ENCODE results near the gene ICA1L.
"Not testable (repeated sequence)": the region's sequence is repeated elsewhere in the genome, so short reads cannot be mapped to it uniquely, and the experiment has no call there.

The ICA1L gene

DNA sequence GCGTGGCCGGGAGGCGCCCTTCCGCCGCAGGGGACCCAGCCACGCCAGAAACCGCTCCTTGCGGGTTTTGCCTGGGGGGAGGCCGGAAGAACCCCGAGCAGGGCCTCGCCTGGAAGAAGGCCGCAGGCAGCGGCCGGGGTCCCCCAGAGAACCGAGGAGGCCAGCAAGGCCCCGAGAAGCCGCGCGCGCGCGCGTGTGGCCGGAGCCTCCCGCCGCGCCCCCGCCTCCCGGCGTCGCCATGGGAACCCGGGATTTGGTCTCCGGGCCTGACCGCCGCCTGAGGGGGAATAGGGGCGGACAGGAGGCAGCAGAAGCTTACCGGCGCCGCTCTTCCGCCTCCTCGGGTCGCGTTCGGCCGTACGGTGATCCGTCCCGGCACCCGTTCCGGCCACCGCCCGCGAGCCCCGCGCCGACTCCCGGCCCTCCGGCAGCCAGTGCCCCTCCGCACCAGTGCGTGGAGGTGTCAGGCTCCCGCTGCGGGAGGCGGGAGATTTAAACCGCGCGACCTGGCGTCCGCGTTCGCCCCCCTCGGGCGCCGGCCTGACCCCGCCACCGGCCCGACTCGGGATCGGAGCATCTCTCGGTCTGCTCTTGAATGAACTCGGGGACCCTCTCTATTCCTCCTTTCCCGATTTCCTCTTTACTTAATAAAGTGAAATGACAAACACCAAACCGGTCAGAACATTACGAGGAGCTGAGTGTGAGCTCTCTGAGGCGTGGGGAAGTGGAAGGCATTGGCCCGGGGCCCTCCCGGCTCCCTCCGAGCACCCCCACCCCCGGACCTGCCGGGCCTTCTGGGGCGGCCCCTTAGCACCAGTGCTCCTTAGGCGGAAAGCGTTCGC lies at the start of gene ICA1L:
Gene ICA1L, minus strand, starts transcription at position 467 of the 842 bp plus-strand sequence. CDS start 42,757 bp downstream, outside the sequence.
- DNase-seq: peak; percentile 68

DNA sequence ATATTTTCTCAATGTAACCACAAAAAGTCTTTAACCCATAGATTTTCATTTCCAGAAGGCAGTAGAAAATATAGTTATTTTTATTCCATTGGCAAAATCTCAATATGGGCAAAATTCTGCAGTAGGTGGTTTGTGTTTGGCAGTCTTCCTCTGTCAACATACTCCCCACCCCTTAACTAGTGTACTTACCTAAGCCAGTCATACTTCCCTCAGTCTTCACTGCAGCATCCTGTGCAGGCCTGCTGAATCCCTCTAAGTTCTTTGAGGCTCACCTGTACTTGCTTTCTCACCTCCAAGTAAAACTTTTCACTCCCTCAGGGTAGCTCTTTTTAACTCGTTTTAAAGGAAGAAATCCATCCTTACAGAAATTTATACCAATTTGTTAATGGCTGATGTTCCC lies 47.3 kb upstream of the ICA1L start:
- DNase-seq: no peak

DNA sequence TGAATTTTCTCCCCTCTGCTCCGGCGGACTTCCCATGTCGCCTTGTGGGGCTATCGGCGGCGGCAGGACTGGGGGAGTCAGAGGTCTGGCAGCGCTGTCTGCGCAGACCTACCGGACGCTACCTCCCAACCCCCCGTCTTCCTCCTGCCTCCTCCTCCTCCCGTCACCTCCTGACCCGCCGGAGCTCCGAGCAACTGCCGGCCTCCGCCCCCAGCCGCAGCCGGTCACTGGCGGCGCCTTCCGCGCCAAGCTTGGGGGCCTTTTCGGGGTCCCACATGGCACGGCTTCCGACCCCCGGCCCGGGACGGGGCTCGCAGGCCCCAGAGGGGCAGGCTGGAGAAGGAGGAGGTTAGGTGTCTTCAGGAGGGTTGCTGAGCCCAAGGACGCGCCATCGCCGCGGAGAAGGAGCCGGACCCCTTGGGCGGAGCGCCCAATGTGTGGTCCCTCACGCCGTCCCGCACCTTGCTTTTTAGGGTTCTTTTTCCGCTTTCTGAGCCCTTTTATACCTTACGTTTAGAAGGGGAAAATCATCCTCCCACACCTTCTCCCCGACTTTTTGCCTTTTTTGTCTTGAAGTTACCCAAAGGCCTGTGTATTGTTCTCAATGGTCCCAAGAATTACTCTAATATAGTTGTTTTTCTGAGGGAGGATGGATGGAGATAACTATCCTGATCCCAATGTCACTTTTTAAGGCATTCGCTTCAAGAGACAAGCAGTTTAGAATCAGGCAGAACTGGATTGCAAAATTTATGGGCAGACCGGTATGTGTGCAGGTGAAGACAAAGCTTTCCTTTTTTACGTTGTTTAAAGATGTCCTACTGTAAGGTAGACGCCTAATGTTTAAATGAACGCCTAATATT lies 41.0 kb upstream of the ICA1L start:
- DNase-seq: peak; percentile 34

DNA sequence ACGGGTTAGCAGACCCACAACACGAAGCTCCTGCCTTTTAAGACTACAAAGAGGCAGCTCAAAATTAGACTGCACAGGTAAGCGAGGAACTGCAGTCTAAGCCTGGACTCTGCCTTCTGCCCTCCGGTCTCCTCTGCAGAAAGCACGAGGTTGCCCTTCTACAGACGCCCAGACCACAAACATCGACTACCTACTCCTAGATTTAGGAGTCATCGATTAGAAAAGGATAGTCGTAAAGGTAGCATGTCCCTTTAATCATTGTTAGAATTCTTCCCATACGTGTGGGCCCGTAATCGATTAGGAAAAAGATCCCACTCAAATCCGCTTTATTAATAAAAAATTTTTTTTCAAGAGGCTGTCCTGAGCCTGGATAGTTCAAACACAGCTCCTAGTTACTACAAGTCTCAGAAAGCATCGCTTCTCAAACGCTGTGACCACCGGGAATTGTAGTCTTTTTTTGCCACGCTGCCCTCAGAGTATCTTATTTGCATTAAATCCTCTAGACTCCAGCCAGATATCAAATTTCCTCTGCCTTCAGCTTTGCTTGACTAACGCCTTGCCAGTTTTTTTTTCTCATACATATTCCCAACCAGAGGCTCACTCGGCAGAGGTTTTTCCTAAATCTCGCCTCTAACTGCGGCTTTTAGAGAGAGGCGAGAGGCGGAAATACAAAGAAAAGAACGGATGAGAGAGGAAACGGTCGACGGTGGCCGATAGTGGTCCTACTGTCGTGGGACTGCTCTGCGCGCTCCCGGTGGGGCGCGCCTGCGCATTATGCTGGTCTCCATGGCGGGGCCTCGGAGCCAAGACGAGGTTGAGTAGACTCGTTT lies 40.2 kb upstream of the ICA1L start, which contains the start of the genes CARF and WDR12:
Gene CARF, plus strand, starts transcription at position 764 of the 830 bp plus-strand sequence. CDS start 29,628 bp downstream, outside the sequence.
Gene WDR12, minus strand, starts transcription at position 162 of the 830 bp plus-strand sequence. CDS start 197 bp downstream, outside the sequence.
- DNase-seq: peak; percentile 78

DNA sequence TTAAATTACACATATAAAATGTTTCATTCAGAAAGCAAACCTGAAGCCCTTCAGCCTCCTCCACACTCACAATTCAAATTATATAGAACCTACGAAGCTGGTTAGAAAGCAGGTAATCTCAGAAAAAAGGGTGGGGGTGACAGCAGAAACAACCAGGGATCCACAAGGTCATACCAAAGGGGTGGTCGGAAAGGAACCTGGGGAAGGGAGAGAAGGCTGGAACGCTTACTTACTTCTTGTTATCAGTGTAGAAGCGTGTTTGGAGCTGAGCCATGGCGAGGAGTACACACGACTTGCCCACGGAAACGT lies 39.6 kb upstream of the ICA1L start:
- no peak for DNase-seq

DNA sequence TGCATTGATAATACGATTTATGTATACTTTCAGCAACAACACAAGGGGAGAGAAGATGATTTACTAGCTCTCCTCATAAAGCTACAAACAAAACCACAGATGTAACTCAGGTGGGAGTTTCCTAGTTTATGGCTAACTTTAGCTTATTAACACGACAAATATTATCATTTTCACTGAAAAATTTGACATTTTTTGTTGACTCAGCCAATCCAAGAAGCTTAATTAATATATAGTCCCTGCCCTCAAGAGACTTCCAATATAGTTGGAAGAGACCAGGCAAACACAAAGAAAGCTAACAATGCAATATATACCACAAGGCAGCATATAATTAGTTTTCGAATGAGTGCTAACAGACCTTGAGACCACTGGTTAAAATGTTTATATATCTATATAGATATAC lies 39.1 kb upstream of the ICA1L start:
- no peak for DNase-seq

DNA sequence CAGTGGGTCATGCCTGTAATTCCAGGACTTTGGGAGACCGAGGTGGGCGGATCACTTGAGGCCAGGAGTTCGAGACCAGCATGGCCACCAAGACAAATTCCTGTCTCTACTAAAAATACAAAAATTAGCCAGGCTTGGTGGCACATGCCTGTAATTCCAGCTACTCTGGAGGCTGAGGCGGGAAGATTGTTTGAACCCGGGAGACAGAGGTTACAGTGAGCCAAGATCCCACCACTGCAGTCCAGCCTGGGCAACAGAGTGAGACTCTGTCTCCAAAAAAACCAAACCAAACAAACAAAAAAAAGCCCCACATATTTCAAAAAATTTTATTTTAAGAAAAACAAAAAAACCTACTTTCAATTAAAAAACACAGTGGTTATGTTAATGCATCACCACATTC lies 38.7 kb upstream of the ICA1L start:
- DNase-seq: not testable (repeated sequence)

DNA sequence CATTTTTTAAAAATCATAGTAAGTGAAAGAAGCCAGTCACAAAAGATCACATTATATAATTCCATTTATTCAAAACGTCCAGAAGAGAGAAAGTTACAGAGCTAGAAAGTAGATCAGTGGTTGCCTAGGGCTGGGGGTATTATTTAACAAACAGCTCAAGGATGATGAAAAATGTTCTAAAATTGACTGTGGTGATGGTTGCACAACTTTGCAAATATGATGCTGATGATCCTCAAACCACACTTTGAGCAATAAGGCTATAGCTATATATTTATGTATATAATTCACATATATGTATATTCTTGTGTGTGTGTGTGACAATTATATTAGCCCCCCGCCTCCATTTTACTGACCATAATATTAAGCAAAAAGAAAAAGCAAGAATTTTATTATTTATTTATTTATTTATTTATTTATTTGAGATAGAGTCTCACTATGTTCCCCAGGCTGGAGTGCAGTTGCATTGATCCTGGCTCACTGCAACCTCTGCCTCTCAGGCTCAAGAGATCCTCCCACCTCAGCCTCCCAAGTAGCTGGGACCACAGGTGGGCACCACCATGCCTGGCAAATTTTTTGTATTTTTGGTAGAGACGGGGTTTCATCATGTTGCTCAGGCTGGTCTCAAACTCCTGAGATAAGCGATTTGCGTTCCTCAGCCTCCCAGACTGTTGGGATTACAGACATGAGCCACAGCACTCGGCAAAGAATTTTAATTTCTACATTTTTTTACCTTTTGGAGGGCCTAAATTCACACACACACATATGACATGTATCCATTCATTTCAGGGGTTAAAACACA lies 38.0 kb upstream of the ICA1L start:
- DNase-seq: no peak

DNA sequence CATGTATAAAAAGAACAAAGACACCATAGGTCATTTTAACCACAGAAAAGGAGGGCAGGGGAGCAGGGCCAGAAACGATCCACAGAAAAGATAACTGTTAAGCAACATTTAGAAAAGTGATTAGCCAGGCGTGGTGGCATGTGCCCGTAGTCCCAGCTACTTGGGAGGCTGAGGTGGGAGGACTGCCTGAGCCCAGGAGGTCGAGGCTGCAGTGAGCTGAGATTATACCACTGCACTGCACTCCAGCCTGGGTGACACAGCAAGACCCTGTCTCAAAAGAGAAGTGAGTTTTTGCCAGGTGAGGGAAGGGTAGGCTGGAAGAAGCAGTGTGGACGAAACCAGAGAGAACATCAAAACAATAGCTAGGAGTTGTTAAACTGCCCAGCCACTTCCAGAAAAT lies 36.6 kb upstream of the ICA1L start:
- DNase-seq: no peak

DNA sequence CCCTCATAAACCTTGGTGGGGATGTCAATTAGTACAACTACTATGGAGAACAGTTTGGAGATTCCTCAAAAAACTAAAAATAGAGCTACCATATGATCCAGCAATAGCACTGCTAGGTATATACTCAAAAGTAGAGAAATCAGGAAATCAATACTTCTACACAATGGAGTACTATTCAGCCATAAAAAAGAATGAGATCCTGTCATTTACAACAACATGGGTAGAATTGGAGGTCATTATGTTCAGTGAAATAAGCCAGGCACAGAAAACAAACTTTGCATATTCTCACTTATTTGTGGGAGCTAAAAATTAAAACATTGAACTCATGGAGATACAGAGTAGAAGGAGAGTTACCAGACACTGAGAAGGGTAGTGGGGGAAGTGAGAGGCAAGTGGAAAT lies 33.9 kb upstream of the ICA1L start:
- not testable (repeated sequence) for DNase-seq

DNA sequence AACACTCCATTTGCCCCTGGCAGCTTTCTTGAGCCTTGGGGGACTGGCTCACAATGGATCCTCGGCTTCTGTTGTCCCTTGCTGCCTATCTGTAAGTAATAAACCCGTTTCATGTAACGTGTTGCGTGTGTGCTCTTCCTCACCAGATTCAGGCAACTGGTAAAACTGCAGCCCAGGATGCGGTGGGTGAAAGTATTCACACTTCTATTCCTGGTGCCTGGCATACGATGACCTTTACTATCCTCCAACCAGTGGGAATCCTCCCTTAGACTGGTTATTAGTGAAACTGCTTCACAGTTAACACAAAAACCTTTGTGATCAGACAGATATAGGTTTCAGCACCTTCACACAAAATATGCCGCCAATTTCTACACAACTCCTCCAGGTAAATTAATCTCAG lies 13.6 kb upstream of the ICA1L start:
- DNase-seq: no peak

DNA sequence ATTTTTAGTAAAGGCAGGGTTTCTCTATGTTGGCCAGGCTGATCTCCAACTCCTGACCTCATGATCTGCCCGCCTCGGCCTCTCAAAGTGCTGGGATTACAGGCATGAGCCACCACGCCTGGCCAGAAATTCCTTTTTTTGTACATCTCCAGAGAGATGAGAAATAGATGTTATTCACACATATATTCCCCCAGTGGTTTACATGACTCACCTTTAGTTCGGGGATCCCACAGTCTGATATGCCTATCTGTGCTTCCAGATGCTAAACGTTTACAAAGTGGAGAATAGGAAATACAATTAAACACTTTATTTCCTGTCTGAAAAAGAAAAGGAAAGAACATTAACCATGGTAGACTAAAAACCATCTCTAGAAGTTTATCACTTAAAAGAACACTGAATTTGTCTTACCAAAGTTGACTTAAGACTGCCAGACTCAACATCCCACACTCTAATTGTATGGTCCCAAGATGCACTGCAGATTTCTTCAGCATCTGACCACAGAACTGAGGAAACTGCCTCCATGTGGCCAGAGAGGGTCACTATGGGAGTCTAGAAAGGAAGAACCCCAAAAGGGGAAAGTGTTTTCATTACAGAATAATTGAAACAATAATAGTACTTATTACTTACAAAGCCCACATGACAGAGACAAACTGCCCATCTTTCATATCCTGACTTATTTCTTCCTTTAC lies 12.6 kb upstream of the ICA1L start:
- peak; percentile 6 for DNase-seq

DNA sequence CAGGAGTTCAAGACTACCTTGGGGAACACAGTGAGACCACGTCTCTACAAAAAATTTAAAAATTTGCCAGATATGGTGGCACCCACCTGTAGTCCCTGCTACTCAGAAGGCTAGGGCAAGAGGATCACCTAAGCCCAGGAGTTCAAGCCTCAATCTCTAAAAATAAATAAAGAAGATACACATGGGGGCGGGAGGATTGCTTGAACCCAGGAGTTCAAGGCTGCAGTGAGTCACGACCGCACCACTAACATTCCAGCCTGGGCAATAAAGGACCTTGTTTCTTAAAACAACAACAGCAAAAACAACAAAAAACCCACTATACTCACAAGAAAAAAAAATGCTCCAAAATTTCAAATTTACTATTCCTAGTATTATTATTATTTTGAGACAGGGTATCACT lies 10.0 kb upstream of the ICA1L start:
- DNase-seq: no peak

DNA sequence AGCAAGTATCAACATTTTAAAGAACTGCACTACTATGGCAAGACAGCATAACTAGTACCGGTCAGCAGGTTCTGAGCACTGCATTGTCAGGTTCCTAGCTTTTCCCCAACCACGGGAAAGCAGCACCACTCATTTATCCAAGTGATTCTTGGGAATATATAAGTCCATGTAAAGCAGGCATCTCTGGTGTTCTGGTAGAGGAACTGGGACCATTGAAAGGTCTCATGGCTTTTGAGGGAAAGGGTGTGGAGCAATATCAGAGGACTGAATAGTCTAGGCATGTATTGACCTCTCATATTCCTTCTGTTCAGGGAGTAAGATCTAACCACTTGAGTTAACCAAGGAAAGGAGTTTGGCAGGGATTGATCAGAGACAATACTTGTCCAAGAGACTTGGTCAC lies 6.1 kb upstream of the ICA1L start:
- DNase-seq: no peak

DNA sequence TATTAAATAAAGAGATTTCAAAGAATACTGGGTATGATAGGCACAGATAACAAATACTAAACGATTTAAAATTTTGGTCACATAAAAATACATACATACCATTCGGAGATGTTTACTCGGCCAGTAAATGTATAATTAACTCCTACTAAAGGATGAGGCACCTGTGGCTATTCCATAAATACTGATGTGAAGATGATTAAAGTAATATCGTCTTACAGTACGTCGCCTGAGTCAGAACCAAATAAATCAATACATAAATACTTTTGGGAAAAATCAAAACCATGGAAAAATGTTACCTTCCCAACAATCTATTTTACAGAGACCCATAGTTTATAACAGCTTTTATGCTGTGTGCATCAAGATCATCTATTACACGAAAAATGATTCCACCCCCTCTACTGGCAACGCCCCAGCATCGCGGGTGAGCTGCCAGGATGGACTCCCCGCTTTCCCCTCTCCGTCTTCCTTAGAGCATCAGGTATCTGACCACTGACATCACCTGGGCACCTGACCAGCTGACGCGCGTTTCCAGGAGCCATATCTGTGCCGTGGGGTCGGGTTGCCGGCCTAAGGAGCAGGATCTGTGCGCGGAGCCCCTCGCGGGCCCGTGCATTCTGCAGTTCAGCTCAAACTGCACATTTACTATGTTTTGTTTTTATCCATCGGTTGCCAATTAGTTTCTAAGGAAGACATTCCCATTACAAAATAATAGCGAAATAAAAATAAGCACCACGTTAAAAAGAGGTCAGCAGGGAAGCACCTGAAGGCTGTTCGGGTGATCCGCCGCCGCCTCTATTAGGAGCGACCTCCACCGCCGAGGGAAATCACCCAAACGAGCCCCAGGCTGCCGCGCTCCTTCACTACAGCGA lies 901 bp downstream of the ICA1L start:
- peak; percentile 31 for DNase-seq

DNA sequence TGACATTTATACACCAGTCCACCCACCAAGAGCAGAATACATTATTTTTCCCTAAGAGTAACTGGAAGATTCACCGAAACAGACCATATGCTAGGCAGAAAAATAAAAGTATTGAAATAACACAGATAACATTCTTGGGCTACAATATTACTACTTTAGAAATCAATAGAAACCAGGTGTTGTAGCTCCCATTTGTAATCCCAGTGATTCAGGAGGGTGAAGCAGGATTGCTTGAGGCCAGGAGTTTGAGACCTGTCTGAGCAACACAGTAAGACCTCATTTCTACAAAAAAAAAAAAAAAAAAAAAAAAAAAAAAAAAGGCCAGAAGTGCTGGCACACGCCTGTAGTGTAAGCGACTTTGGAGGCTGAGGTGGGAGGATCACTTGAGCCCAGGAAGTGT lies 9.6 kb downstream of the ICA1L start:
- no peak for DNase-seq

DNA sequence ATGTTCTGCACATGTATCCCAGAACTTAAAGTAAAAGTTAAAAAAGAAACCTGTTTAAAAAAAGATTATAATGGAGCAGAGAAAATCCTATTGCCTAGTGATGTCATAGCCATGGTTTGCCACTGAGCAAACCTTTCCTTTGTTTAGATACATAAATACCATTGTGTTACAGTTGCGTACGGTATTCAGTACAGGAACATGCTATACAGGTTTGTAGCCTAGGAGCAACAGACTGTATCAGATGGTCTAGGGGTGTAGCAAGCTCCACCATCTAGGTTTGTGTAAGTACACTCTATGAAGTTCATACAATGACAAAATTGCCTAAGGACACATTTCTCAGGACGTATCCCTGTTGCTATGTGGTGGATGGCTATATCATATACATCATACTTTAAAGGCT lies 13.0 kb downstream of the ICA1L start:
- no peak for DNase-seq

DNA sequence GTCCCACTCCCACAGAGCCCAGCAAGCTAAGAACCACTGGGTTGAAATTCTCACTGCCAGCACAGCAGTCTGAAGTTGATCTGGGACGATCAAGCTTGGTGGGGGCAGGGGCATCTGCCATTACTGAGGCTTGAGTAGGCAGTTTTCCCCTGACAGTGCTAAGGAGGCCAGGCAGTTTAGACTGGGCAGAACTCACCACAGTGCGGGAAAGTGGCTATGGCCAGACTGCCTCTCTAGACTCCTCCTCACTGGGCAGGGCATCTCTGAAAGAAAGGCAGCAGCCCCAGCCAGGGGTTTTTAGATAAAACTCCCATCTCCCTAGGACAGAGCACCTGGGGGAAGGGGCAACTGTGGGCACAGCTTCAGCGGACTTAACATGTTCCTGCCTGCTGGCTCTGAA lies 22.2 kb downstream of the ICA1L start:
- DNase-seq: not testable (repeated sequence)

DNA sequence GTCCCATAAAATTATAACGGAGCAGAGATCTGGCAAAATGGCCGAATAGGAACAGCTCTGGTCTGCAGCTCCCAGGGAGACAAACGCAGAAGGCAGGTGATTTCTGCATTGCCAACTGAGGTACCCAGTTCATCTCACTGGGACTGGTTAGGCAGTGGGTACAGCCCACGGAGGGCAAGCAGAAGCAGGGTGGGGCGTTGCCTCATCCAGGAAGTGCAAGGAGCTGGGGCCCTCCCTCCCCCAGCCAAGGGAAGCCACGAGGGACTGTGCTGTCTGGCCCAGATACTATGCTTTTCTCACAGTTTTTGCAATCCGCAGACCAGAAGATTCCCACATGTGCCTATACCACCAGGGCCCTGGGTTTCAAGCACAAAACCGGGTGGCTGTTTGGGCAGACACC lies 22.8 kb downstream of the ICA1L start:
- no peak for DNase-seq

Measured in T1000 (cell line).